Fibroblast of upper back skin (primary cell): ENCODE results near the gene COX14.

Source experiments
- DNase-seq: peaks from one replicate; pipeline ENCODE4 v3.0.0-alpha.2; 2013

COX14 gene

DNA sequence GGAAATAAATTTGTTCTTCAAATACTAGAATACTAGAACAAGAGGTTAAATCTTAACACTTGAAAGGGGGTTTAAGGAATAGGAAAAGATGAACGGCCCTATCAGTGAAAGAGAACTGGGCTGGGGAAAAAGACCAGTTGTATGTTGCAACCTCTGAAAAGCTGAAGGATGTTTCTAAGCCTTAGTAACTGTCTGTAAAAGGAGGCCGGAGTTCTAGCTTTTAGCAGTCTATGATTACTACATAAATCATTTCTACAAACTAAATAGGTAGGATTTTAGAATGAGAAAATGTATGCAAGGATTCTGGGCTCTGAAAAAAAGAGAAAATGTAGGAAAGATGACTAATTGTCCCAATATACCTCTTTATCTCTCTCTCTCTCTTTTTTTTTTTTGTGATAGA lies 50.2 kb downstream of the COX14 start:
- peak; percentile 61 for DNase-seq

DNA sequence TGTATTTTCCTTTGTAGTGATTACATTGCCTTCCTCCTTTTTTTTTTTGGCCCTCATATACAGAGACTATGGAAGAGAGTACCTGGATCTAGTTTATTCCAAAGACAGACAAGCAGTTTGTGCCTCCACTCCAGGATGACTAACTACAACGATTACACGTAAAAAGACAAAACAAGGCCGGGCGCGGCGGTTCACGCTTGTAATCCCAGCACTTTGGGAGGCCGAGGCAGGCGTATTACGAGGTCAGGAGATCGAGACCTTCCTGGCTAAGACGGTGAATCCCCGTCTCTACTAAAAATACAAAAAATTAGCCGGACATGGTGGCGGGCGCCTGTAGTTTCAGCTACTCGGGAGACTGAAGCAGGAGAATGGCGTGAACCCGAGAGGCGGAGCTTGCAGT lies 52.9 kb downstream of the COX14 start:
- DNase-seq: no peak

DNA sequence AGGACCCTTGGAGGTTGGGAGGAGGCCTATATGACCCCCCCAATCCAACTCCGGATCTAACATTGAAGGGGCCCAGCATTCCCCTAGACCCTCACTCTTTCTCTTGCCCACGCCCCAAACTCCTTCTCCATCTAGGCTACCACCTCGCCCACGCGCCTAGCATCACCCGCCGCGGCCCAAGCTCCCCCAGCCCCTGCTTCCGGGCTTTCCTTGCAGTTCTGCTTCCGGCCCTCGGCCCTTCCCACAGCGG lies 54.7 kb downstream of the COX14 start:
- DNase-seq: no peak

DNA sequence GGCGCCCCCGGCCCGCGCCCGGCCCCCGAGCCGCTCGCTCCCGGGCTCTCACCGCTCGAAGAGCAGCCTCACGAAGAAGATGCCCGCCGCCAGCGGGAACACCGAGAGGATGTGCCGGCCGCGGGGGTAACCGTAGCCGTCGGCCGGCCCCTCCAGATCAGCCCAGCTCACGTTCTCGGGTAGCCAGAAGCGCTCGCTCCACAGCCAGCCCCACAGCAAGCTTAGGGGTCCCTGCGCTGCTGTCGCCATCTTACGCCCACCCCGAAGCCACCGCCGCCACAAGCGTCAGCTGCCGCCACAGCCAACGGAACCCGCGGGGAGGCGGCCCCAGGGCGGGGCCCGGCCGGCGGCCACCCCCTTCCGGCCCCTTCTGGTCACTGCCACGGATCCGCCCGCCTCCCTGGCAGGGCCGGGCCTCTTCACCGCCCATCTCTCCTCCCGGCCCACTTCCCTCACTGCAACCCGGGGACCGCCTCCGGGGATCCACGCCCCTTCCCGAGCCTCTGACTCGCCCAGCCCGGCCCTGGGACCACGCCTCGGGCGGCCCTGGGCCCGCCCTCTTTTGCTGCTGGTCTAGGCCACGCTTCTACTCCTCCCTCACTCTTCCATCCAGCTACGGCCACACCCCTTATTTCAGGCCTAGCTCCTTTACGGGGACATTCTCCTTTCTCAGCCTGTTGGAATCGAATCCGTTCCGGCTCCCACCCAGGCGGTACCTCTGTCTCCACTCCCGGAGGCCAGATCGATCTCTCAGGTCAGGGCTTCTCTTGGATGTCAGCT lies 55.2 kb downstream of the COX14 start, which contains the start of gene CERS5:
CERS5 (minus strand) TSS at position 321 of the 780 bp plus-strand sequence; CDS start at position 249, 72 bp downstream.
- peak; percentile 99 for DNase-seq
